Effector memory CD8-positive, alpha-beta T cell (primary cell): ENCODE measurements around the gene MCOLN3.
"Not testable (repeated sequence)": the region's sequence is repeated elsewhere in the genome, so short reads cannot be mapped to it uniquely, and the experiment has no call there.

Source experiments
- ATAC-seq: fragments of 150-1000 bp; cut with Tn5 transposase; replicated peaks from 2 replicates; pipeline ENCODE4 v1.10.0; 2021; ENCODE audit warnings: mild to moderate bottlenecking, moderate library complexity
- DNase-seq, 3 experiments: peaks; one replicate each; pipeline ENCODE4 v3.0.0; 2021
- H3K27ac Mint-ChIP-seq, 2 donors: one replicate each; pipeline ENCODE4 v1.8.0; 2022; ENCODE audit warnings: mild to moderate bottlenecking in 2 of 2, mixed read lengths in 2 of 2, moderate library complexity in 2 of 2
- H3K27me3 Mint-ChIP-seq, 2 donors: one replicate each; pipeline ENCODE4 v1.8.0; 2022; ENCODE audit warnings: mixed read lengths in 2 of 2
- H3K36me3 Mint-ChIP-seq: one replicate; pipeline ENCODE4 v1.8.0; 2022; ENCODE audit warnings: mild to moderate bottlenecking, moderate library complexity, mixed read lengths; ENCODE audit not compliant: insufficient read depth
- H3K4me1 Mint-ChIP-seq, 2 donors: one replicate each; pipeline ENCODE4 v1.8.0; 2022; ENCODE audit warnings: low read depth in 2 of 2, mixed read lengths in 2 of 2
- H3K4me3 Mint-ChIP-seq, 2 donors: one replicate each; pipeline ENCODE4 v1.8.0; 2022; ENCODE audit warnings: mild to moderate bottlenecking in 2 of 2, mixed read lengths in 2 of 2, moderate library complexity in 2 of 2
- H3K9me3 Mint-ChIP-seq, 2 donors: one replicate each; pipeline ENCODE4 v1.8.0; 2022; ENCODE audit warnings: mixed read lengths in 2 of 2

Gene MCOLN3

GRCh38 chr1:85030536-85030935 lies 17.8 kb downstream of the MCOLN3 start:
- Mint-ChIP-seq H3K4me3 (no peak overlapping the region), H3K27ac (no peak overlapping the region), H3K36me3 (peaks cover 3% of the 10 kb centered on the region), H3K9me3 (no peaks in the 10 kb centered on the region), H3K27me3 (no peaks in the 10 kb centered on the region), H3K4me1 (peaks cover 4 to 11% of the 10 kb centered on the region in 2 donors)
- ATAC-seq, result no peak
- DNase-seq, result no peak

- Mint-ChIP-seq H3K4me3 (no peak overlapping the region), H3K36me3 (peaks cover 3% of the 10 kb centered on the region), H3K27ac (peak overlapping the region in 1 of 2 donors; percentile 94), H3K4me1 (peaks cover 4 to 11% of the 10 kb centered on the region in 2 donors), H3K9me3 (no peaks in the 10 kb centered on the region), H3K27me3 (no peaks in the 10 kb centered on the region)
- DNase-seq (no peak), ATAC-seq (no peak)
Measured at GRCh38 chr1:85028151-85028550, 20.1 kb downstream of the MCOLN3 start.

- peak overlapping the region; percentile 42 to 94 for H3K27ac Mint-ChIP-seq
- peaks cover 3% of the 10 kb centered on the region for H3K36me3 Mint-ChIP-seq
- H3K4me3 Mint-ChIP-seq, result peak overlapping the region; percentile 56 to 78
- H3K9me3 Mint-ChIP-seq, result no peaks in the 10 kb centered on the region
- no peaks in the 10 kb centered on the region for H3K27me3 Mint-ChIP-seq
- ATAC-seq, result peak; percentile 85
- DNase-seq, result peak; percentile 27 to 51 (median 31)
- H3K4me1 Mint-ChIP-seq, result peaks cover 4 to 11% of the 10 kb centered on the region in 2 donors
Measured at GRCh38 chr1:85027242-85027983, 20.9 kb downstream of the MCOLN3 start.

- no peak for DNase-seq
- Mint-ChIP-seq H3K4me1 (peaks cover 4 to 11% of the 10 kb centered on the region in 2 donors), H3K27ac (peak overlapping the region in 1 of 2 donors; percentile 94), H3K4me3 (no peak overlapping the region), H3K9me3 (no peaks in the 10 kb centered on the region), H3K27me3 (no peaks in the 10 kb centered on the region), H3K36me3 (peaks cover 3% of the 10 kb centered on the region)
- ATAC-seq, result no peak
Measured at GRCh38 chr1:85025940-85026339, 22.4 kb downstream of the MCOLN3 start.

GRCh38 chr1:85024736-85025135 lies 23.6 kb downstream of the MCOLN3 start:
- H3K4me3 Mint-ChIP-seq, result no peak overlapping the region
- no peak for ATAC-seq
- H3K4me1 Mint-ChIP-seq, result peaks cover 4 to 11% of the 10 kb centered on the region in 2 donors
- H3K27ac Mint-ChIP-seq, result no peak overlapping the region
- no peaks in the 10 kb centered on the region for H3K9me3 Mint-ChIP-seq
- no peak for DNase-seq
- no peaks in the 10 kb centered on the region for H3K27me3 Mint-ChIP-seq
- peaks cover 3% of the 10 kb centered on the region for H3K36me3 Mint-ChIP-seq

- ATAC-seq (peak; percentile 22), DNase-seq (no peak)
- Mint-ChIP-seq H3K9me3 (no peaks in the 10 kb centered on the region), H3K27me3 (no peaks in the 10 kb centered on the region), H3K4me1 (peaks cover 4 to 10% of the 10 kb centered on the region in 2 donors), H3K36me3 (peaks cover 3% of the 10 kb centered on the region), H3K4me3 (no peak overlapping the region), H3K27ac (no peak overlapping the region)
Measured at GRCh38 chr1:85022700-85023099, 25.6 kb downstream of the MCOLN3 start.

GRCh38 chr1:85019994-85020393 lies 28.3 kb downstream of the MCOLN3 start:
- no peak overlapping the region for H3K4me3 Mint-ChIP-seq
- H3K4me1 Mint-ChIP-seq, result peaks cover 1 to 2% of the 10 kb centered on the region in 2 donors
- DNase-seq (no peak), ATAC-seq (no peak)
- H3K36me3 Mint-ChIP-seq, result no peaks in the 10 kb centered on the region
- H3K9me3 Mint-ChIP-seq, result no peaks in the 10 kb centered on the region
- no peak overlapping the region for H3K27ac Mint-ChIP-seq
- no peaks in the 10 kb centered on the region for H3K27me3 Mint-ChIP-seq

GRCh38 chr1:85015826-85016225 lies 32.5 kb downstream of the MCOLN3 start:
- peaks cover 2 to 11% of the 10 kb centered on the region in 2 donors for H3K4me1 Mint-ChIP-seq
- no peaks in the 10 kb centered on the region for H3K27me3 Mint-ChIP-seq
- DNase-seq (no peak), ATAC-seq (no peak)
- no peaks in the 10 kb centered on the region for H3K9me3 Mint-ChIP-seq
- no peak overlapping the region for H3K4me3 Mint-ChIP-seq
- no peak overlapping the region for H3K27ac Mint-ChIP-seq
- H3K36me3 Mint-ChIP-seq, result no peaks in the 10 kb centered on the region

- Mint-ChIP-seq H3K27ac (peak overlapping the region; percentile 49 to 79), H3K27me3 (peaks cover 0 to 50% of the 10 kb centered on the region in 2 donors), H3K4me3 (peak overlapping the region; percentile 6 to 37), H3K4me1 (peaks cover 5 to 22% of the 10 kb centered on the region in 2 donors), H3K9me3 (peaks cover 5 to 14% of the 10 kb centered on the region in 2 donors)
- not testable (repeated sequence) for DNase-seq, H3K36me3 Mint-ChIP-seq, ATAC-seq
Measured at GRCh38 chr1:85005641-85006040, 42.7 kb downstream of the MCOLN3 start.

- ATAC-seq, result no peak
- H3K27ac Mint-ChIP-seq, result no peak overlapping the region
- peaks cover 8% of the 10 kb centered on the region for H3K36me3 Mint-ChIP-seq
- H3K4me3 Mint-ChIP-seq, result no peak overlapping the region
- DNase-seq, result no peak
- H3K9me3 Mint-ChIP-seq, result peaks cover 0 to 7% of the 10 kb centered on the region in 2 donors
- peaks cover 18 to 36% of the 10 kb centered on the region in 2 donors for H3K4me1 Mint-ChIP-seq
- peaks cover 0 to 47% of the 10 kb centered on the region in 2 donors for H3K27me3 Mint-ChIP-seq
Measured at GRCh38 chr1:85001742-85002141, 46.6 kb downstream of the MCOLN3 start.

- peak; percentile 51 to 63 (median 52) for DNase-seq
- Mint-ChIP-seq H3K9me3 (no peaks in the 10 kb centered on the region), H3K4me1 (peaks cover 19 to 35% of the 10 kb centered on the region in 2 donors), H3K27ac (peak overlapping the region; percentile 42 to 72), H3K36me3 (peaks cover 9% of the 10 kb centered on the region), H3K27me3 (peaks cover 0 to 45% of the 10 kb centered on the region in 2 donors), H3K4me3 (peak overlapping the region; percentile 86 to 88)
- ATAC-seq, result peak; percentile 71
Measured at GRCh38 chr1:84998642-84999280, 49.5 kb downstream of the MCOLN3 start.

GRCh38 chr1:84997667-84998600 lies 50.4 kb downstream of the MCOLN3 start:
- Mint-ChIP-seq H3K4me1 (peaks cover 23 to 42% of the 10 kb centered on the region in 2 donors), H3K27ac (peak overlapping the region; percentile 42 to 72), H3K36me3 (peaks cover 15% of the 10 kb centered on the region), H3K4me3 (peak overlapping the region; percentile 86 to 88), H3K27me3 (peaks cover 0 to 36% of the 10 kb centered on the region in 2 donors), H3K9me3 (no peaks in the 10 kb centered on the region)
- no peak for ATAC-seq
- DNase-seq, result peak in 1 of 3 experiments; percentile 9
